Urothelium cell line (cell line): ENCODE data around the gene GRIK5.
A peak's percentile ranks its signal among the peaks of the same experiment; 100 is the strongest.

ENCODE experiments used
- DNase-seq: peaks from one replicate; pipeline ENCODE4 v3.0.0; 2011; ENCODE audit warnings: low spot score, mixed read lengths
- FAIRE-seq: peaks from 2 replicates; lab custom pipeline; 2011; peaks lifted over from hg19 to GRCh38; lab: Jason Lieb, UNC

The GRIK5 gene

GRCh38 chr19:41959056-41960053 lies 110.7 kb downstream of the GRIK5 start, which contains the start of gene RABAC1:
Gene RABAC1 (minus strand): TSS chr19:41959321. CDS start chr19:41959292, 29 bp downstream.
- DNase-seq (peak; percentile 96), FAIRE-seq (peak; percentile 79)

GRCh38 chr19:41958367-41959055 lies 111.5 kb downstream of the GRIK5 start:
- DNase-seq (peak; percentile 88), FAIRE-seq (no peak)

GRCh38 chr19:41957838-41958366 lies 112.1 kb downstream of the GRIK5 start:
- DNase-seq (peak; percentile 92), FAIRE-seq (peak; percentile 82)

- DNase-seq (no peak), FAIRE-seq (no peak)
These were observed 112.7 kb downstream of the GRIK5 start for GRCh38 chr19:41957161-41957837.

GRCh38 chr19:41956621-41957020 lies 113.4 kb downstream of the GRIK5 start:
- FAIRE-seq: no peak

GRCh38 chr19:41955521-41955920 lies 114.5 kb downstream of the GRIK5 start:
- DNase-seq (no peak), FAIRE-seq (no peak)

More at GRCh38 chr19:41956621-41957020, 113.4 kb downstream of the GRIK5 start:
- no peak for DNase-seq

GRCh38 chr19:41951686-41952172 lies 118.3 kb downstream of the GRIK5 start:
- FAIRE-seq (no peak), DNase-seq (peak; percentile 83)
